Neuronal stem cell (in vitro differentiated cells): ENCODE results near the gene ITGAL.

Experiments
- DNase-seq: peaks from one replicate; pipeline ENCODE4 v3.0.0-alpha.2; 2013; ENCODE audit warnings: low spot score
- H2AFZ ChIP-seq: one replicate; pipeline ENCODE4 v1.6.1; 2013; ENCODE audit warnings: mild to moderate bottlenecking, low read length, inconsistent platforms
- H2AK5ac ChIP-seq: 2 replicates; pipeline ENCODE4 v1.6.1; 2013; ENCODE audit warnings: low read depth, mild to moderate bottlenecking, inconsistent platforms, low read length, moderate library complexity, mixed read lengths
- H2BK120ac ChIP-seq: 2 replicates; pipeline ENCODE4 v1.6.1; 2013; ENCODE audit warnings: low read depth, mild to moderate bottlenecking, inconsistent platforms, low read length, moderate library complexity, mixed read lengths
- H2BK12ac ChIP-seq: one replicate; pipeline ENCODE4 v1.6.1; 2013; ENCODE audit warnings: low read length, inconsistent platforms
- H2BK15ac ChIP-seq: 2 replicates; pipeline ENCODE4 v1.6.1; 2013; ENCODE audit warnings: mild to moderate bottlenecking, low read length, inconsistent platforms, mixed read lengths
- H2BK5ac ChIP-seq: one replicate; pipeline ENCODE4 v1.6.1; 2013; ENCODE audit warnings: inconsistent platforms, mild to moderate bottlenecking, low read length, moderate library complexity
- H3K14ac ChIP-seq: one replicate; pipeline ENCODE4 v1.6.1; 2013; ENCODE audit warnings: low read length, inconsistent platforms
- H3K18ac ChIP-seq: 2 replicates; pipeline ENCODE4 v1.6.1; 2013; ENCODE audit warnings: low read length, inconsistent platforms
- H3K23ac ChIP-seq: 2 replicates; pipeline ENCODE4 v1.6.1; 2013; ENCODE audit warnings: low read depth, mild to moderate bottlenecking, mixed read lengths, low read length, inconsistent platforms; ENCODE audit not compliant: poor library complexity
- H3K27ac ChIP-seq: replicated peaks from 3 replicates; pipeline ENCODE4 v1.5.1; 2013; ENCODE audit warnings: low read length, inconsistent platforms
- H3K27me3 ChIP-seq, 3 experiments: 2 replicates each; pipeline ENCODE4 v1.6.1; 2013; ENCODE audit warnings: low read length in 3 of 3, mild to moderate bottlenecking in 2 of 3, inconsistent platforms in 1 of 3, low read depth in 1 of 3, mixed read lengths in 1 of 3, moderate library complexity in 1 of 3; ENCODE audit not compliant: control insufficient read depth in 3 of 3, insufficient read depth in 3 of 3
- H3K36me3 ChIP-seq, 2 donors: replicated peaks in 1 of 2; 2 replicates each; pipeline ENCODE4 v1.6.1; 2013; ENCODE audit warnings: low read length in 2 of 2; ENCODE audit not compliant: control insufficient read depth in 2 of 2, insufficient read depth in 2 of 2
- H3K4ac ChIP-seq: 2 replicates; pipeline ENCODE4 v1.6.1; 2013; ENCODE audit warnings: inconsistent platforms, mild to moderate bottlenecking, low read length, moderate library complexity
- H3K4me1 ChIP-seq, 2 donors: 1 replicate in 1 of 2; 2 replicates in 1 of 2; pipeline ENCODE4 v1.6.1; 2013; ENCODE audit warnings: low read length in 2 of 2, low read depth in 1 of 2; ENCODE audit not compliant: control insufficient read depth in 2 of 2, insufficient read depth in 1 of 2
- H3K4me2 ChIP-seq: one replicate; pipeline ENCODE4 v1.6.1; 2013; ENCODE audit warnings: mild to moderate bottlenecking, low read length, inconsistent platforms; ENCODE audit not compliant: insufficient read depth, poor library complexity, severe bottlenecking
- H3K4me3 ChIP-seq, 2 donors: 2 replicates each; pipeline ENCODE4 v1.5.1; 2013; ENCODE audit warnings: low read length in 2 of 2, mild to moderate bottlenecking in 2 of 2, inconsistent platforms in 1 of 2, moderate library complexity in 1 of 2
- H3K79me1 ChIP-seq: one replicate; pipeline ENCODE4 v1.6.1; 2013; ENCODE audit warnings: low read depth, mild to moderate bottlenecking, inconsistent platforms, low read length, moderate library complexity
- H3K9ac ChIP-seq: one replicate; pipeline ENCODE4 v1.6.1; 2013; ENCODE audit warnings: mild to moderate bottlenecking, low read depth, low read length, inconsistent platforms; ENCODE audit not compliant: poor library complexity
- H3K9me3 ChIP-seq, 2 donors: replicated peaks in 1 of 2; 2 replicates each; pipeline versions ENCODE3 to v1.6.1; 2013; ENCODE audit warnings: low read length in 2 of 2, mild to moderate bottlenecking in 2 of 2, inconsistent platforms in 1 of 2, low read depth in 1 of 2, mixed read lengths in 1 of 2, moderate library complexity in 1 of 2; ENCODE audit not compliant: control insufficient read depth in 2 of 2, insufficient read depth in 1 of 2
- H4K8ac ChIP-seq: one replicate; pipeline ENCODE4 v1.6.1; 2013; ENCODE audit warnings: low read depth, mild to moderate bottlenecking, inconsistent platforms, low read length, moderate library complexity
- H4K91ac ChIP-seq: one replicate; pipeline ENCODE4 v1.6.1; 2013; ENCODE audit warnings: low read length, low read depth, mild to moderate bottlenecking, inconsistent platforms; ENCODE audit not compliant: poor library complexity
- WGBS, 2 donors: extraction: QIAGEN DNeasy Blood & Tissue Kit; methylation state at CpG; one replicate each; pipeline ENCODE4 v1.1.7; 2013; ENCODE audit warnings: missing lambda C conversion rate in 2 of 2, mixed read lengths in 1 of 2; ENCODE audit not compliant: insufficient read length in 2 of 2, insufficient replicate concordance in 1 of 2; ENCODE audit errors: extremely low coverage in 2 of 2; 5-methylcytosine and 5-hydroxymethylcytosine counted together

The ITGAL gene

DNA sequence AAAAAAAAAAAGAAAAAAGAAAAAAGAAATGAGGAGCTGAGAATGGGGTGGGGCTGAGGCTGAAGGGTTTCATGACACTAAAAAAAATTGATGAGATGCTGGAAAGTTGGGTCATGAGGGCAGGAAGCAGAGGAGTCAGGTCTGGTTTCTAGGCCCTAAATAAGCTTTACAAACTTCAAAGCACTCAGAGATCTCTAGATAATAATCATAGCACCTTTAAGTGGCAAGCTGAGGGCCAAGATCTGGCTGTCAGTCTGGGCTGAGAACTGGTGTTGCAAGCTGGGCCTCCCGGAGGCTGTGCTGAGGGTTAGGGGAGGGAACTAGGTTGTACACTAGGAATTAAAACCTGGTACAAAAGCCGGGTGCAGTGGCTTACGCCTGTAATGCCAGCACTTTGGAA, 79.2 kb downstream of the ITGAL start:
- no peak overlapping the region for H3K23ac ChIP-seq
- no peak overlapping the region for H4K8ac ChIP-seq
- no peaks in the 10 kb centered on the region for H3K9me3 ChIP-seq
- DNase-seq = no peak
- no peak overlapping the region for H3K4me3 ChIP-seq
- H2BK12ac ChIP-seq = no peak overlapping the region
- H2BK120ac ChIP-seq = no peak overlapping the region
- H3K4me2 ChIP-seq = no peak overlapping the region
- WGBS, 2 donors = no CpG with 5 or more reads among the region's 3 CpGs
- H3K14ac ChIP-seq = no peak overlapping the region
- H4K91ac ChIP-seq = no peak overlapping the region
- H2BK15ac ChIP-seq = no peak overlapping the region
- no peak overlapping the region for H3K27ac ChIP-seq
- H2AK5ac ChIP-seq = no peak overlapping the region
- H3K79me1 ChIP-seq = peaks cover 8% of the 10 kb centered on the region
- H3K27me3 ChIP-seq = no peaks in the 10 kb centered on the region
- H3K4me1 ChIP-seq = no peaks in the 10 kb centered on the region
- H3K9ac ChIP-seq = no peak overlapping the region
- peaks cover 13 to 39% of the 10 kb centered on the region in 2 donors for H3K36me3 ChIP-seq
- H2AFZ ChIP-seq = no peak overlapping the region
- no peak overlapping the region for H2BK5ac ChIP-seq
- no peak overlapping the region for H3K18ac ChIP-seq
- H3K4ac ChIP-seq = no peak overlapping the region

- Histone ChIP-seq H4K8ac (peak overlapping the region; percentile 23), H3K27me3 (no peaks in the 10 kb centered on the region), H3K14ac (no peak overlapping the region), H3K27ac (no peak overlapping the region), H3K79me1 (peaks cover 11% of the 10 kb centered on the region), H3K36me3 (peaks cover 13 to 39% of the 10 kb centered on the region in 2 donors), H3K4me2 (no peak overlapping the region), H3K23ac (no peak overlapping the region), H2AFZ (no peak overlapping the region), H3K9ac (no peak overlapping the region), H4K91ac (no peak overlapping the region), H3K4ac (no peak overlapping the region), H3K9me3 (no peaks in the 10 kb centered on the region), H2BK12ac (no peak overlapping the region), H2AK5ac (no peak overlapping the region), H3K4me3 (no peak overlapping the region), H3K4me1 (peaks cover 3% of the 10 kb centered on the region in 2 donors), H2BK120ac (no peak overlapping the region), H2BK15ac (no peak overlapping the region), H3K18ac (no peak overlapping the region), H2BK5ac (no peak overlapping the region)
- no CpG with 5 or more reads among the region's 4 CpGs for WGBS, 2 donors
- DNase-seq = no peak
Observed at GRCh38 chr16:30552956-30553355, 80.4 kb downstream of the ITGAL start.

DNA sequence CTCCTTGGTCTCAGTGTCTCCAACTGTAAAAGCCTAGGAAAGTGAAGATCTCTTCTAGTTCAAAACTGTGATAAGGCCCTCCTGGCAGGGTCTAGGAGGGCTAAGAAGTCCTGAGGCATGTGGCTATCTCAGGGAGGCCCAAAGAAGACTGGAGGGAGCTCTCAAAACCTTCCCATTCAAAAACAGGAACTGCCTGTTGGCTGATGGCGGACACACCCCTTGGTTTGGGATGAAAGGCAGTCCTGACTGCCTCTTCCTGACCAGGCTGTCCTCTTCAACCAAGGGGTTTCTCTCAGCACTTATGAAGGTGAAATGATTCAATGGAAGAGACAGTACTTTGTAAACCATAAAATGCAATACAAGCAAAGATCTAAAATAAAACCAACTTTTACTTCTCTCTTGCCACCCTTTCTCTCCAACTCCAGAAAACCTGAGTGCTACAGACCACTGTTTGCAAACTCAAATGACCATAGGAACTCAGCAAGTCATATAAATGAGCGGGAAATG, 80.9 kb downstream of the ITGAL start:
- Histone ChIP-seq H3K23ac (no peak overlapping the region), H3K27ac (no peak overlapping the region), H3K9ac (no peak overlapping the region), H2BK12ac (no peak overlapping the region), H3K27me3 (no peaks in the 10 kb centered on the region), H2AFZ (no peak overlapping the region), H3K9me3 (no peaks in the 10 kb centered on the region), H4K91ac (no peak overlapping the region), H4K8ac (no peak overlapping the region), H3K14ac (no peak overlapping the region), H2AK5ac (no peak overlapping the region), H3K4ac (no peak overlapping the region), H3K79me1 (peaks cover 11% of the 10 kb centered on the region), H3K36me3 (peaks cover 13 to 39% of the 10 kb centered on the region in 2 donors), H3K4me3 (no peak overlapping the region), H3K4me1 (peaks cover 3% of the 10 kb centered on the region in 2 donors), H3K18ac (no peak overlapping the region), H2BK5ac (no peak overlapping the region), H3K4me2 (no peak overlapping the region), H2BK15ac (no peak overlapping the region), H2BK120ac (no peak overlapping the region)
- no peak for DNase-seq
- no CpG with 5 or more reads among the region's 2 CpGs for WGBS, 2 donors

GRCh38 chr16:30554557-30555314, 82.2 kb downstream of the ITGAL start:
- Histone ChIP-seq H2AFZ (no peak overlapping the region), H2BK12ac (no peak overlapping the region), H2BK15ac (no peak overlapping the region), H3K9ac (no peak overlapping the region), H2AK5ac (no peak overlapping the region), H3K14ac (no peak overlapping the region), H4K91ac (no peak overlapping the region), H3K4me3 (no peak overlapping the region), H3K23ac (no peak overlapping the region), H3K27ac (no peak overlapping the region), H3K4ac (no peak overlapping the region), H3K27me3 (no peaks in the 10 kb centered on the region), H3K9me3 (no peaks in the 10 kb centered on the region), H4K8ac (no peak overlapping the region), H3K4me2 (no peak overlapping the region), H3K18ac (no peak overlapping the region), H3K4me1 (peaks cover 6 to 7% of the 10 kb centered on the region in 2 donors), H3K79me1 (peaks cover 11% of the 10 kb centered on the region), H2BK120ac (no peak overlapping the region), H3K36me3 (peaks cover 13 to 39% of the 10 kb centered on the region in 2 donors), H2BK5ac (no peak overlapping the region)
- no peak for DNase-seq
- WGBS, 2 donors = no CpG with 5 or more reads among the region's 18 CpGs
